HepG2 (cell line): ENCODE data around the gene VTN. TPM values are rescaled to one million over a fixed set of nuclear protein-coding genes. Genes with fewer than 3 reads are reported as not detected.

Experiments
- ARNTL ChIP-seq: sonication (generic); formaldehyde crosslinking; IDR thresholded peaks from 2 replicates; pipeline ENCODE4 v1.4.0; 2020; ENCODE audit warnings: mild to moderate bottlenecking, missing genetic modification reagents
- ATF4 ChIP-seq, 2 experiments: fragments of 450-650 bp in 1 of 2; sonication (generic) in 1 of 2; formaldehyde crosslinking; IDR thresholded peaks; 2 replicates each; pipeline versions ENCODE4 v1.5.0 to v1.8.0; 2020 to 2022; ENCODE audit warnings: mild to moderate bottlenecking in 1 of 2, missing genetic modification reagents in 1 of 2
- KLF12 ChIP-seq: sonication (generic); formaldehyde crosslinking; IDR thresholded peaks from 2 replicates; pipeline ENCODE4 v1.4.0; 2020; ENCODE audit warnings: missing genetic modification reagents, borderline replicate concordance
- MTA1 ChIP-seq: sonication (generic); formaldehyde crosslinking; IDR thresholded peaks from 2 replicates; pipeline ENCODE4 v1.4.0; 2020; ENCODE audit warnings: missing genetic modification reagents, mild to moderate bottlenecking, borderline replicate concordance
- SIN3A ChIP-seq: IDR thresholded peaks from 2 replicates; pipeline ENCODE4 v1.6.1; 2011; ENCODE audit warnings: low read depth, mild to moderate bottlenecking, control low read depth, low read length, borderline replicate concordance
- ZBED4 ChIP-seq: sonication (generic); formaldehyde crosslinking; IDR thresholded peaks from 2 replicates; pipeline ENCODE4 v1.4.0; 2020; ENCODE audit warnings: missing genetic modification reagents, borderline replicate concordance
- ZBTB21 ChIP-seq: sonication (generic); formaldehyde crosslinking; IDR thresholded peaks from 2 replicates; pipeline ENCODE4 v1.4.0; 2020; ENCODE audit warnings: missing genetic modification reagents
- ZBTB7A ChIP-seq: sonication (generic); formaldehyde crosslinking; IDR thresholded peaks from 2 replicates; pipeline ENCODE4 v1.8.0; 2022; ENCODE audit warnings: mild to moderate bottlenecking, missing genetic modification reagents
- ZFY ChIP-seq: sonication (generic); formaldehyde crosslinking; IDR thresholded peaks from 2 replicates; pipeline ENCODE4 v1.4.0; 2020; ENCODE audit warnings: missing genetic modification reagents
- ZNF10 ChIP-seq: sonication (generic); formaldehyde crosslinking; IDR thresholded peaks from 2 replicates; pipeline ENCODE4 v1.4.0; 2020; ENCODE audit warnings: mild to moderate bottlenecking, low read depth, missing genetic modification reagents, borderline replicate concordance
- ZNF616 ChIP-seq: sonication (generic); formaldehyde crosslinking; IDR thresholded peaks from 2 replicates; pipeline ENCODE4 v1.5.0; 2020; ENCODE audit warnings: low read depth, mild to moderate bottlenecking, missing genetic modification reagents
- ZNF816 ChIP-seq: sonication (generic); formaldehyde crosslinking; IDR thresholded peaks from 2 replicates; pipeline ENCODE4 v1.8.0; 2022; ENCODE audit warnings: missing genetic modification reagents, mild to moderate bottlenecking, borderline replicate concordance
- polyA plus RNA-seq, 8 experiments: library from polyadenylated mRNA; depleted of rRNA in 3 of 8; stranded (reverse) in 7 of 8; unstranded in 1 of 8; fragments of >200 nt; fragmentation: Illumina TruSeq in 4 of 8; extraction: Trizol in 4 of 8; gene quantifications; 2 replicates each; pipeline versions ENCODE4 v1.2.1 to v1.2.3, GENCODE V29; 2011 to 2016; ENCODE audit warnings: low read depth in 4 of 8, missing spikeins in 1 of 8, mixed read lengths in 1 of 8; ENCODE audit not compliant: insufficient read depth in 1 of 8
- total RNA-seq, 5 experiments: library from RNA; depleted of rRNA; stranded (reverse); fragments of >200 nt; fragmentation: Illumina TruSeq; extraction: Trizol; gene quantifications; 2 replicates each; pipeline ENCODE4 v1.2.3, GENCODE V29; 2016; ENCODE audit warnings: low read depth in 1 of 5
- TF ChIP-seq, protein P1 (sequence below): IDR thresholded peaks from 2 replicates; pipeline ENCODE4 v1.6.1; 2016; ENCODE audit warnings: low read depth, borderline replicate concordance
- TF ChIP-seq, protein P2 (sequence below): sonication (generic); formaldehyde crosslinking; IDR thresholded peaks from 2 replicates; pipeline ENCODE4 v1.5.0; 2020; ENCODE audit warnings: mild to moderate bottlenecking, missing genetic modification reagents
- TF ChIP-seq, protein P3 (sequence below): IDR thresholded peaks from 2 replicates; pipeline ENCODE4 v1.4.0; 2020; ENCODE audit warnings: mild to moderate bottlenecking, missing genetic modification reagents

The VTN gene
- total and polyA plus RNA-seq, 2 of the 13 experiments (the other 11 are each of a cell fraction or from before 2014, with no cell fraction given), result 108 to 131 TPM

GRCh38 chr17:28335201-28335958 lies 34.7 kb downstream of the VTN start, which contains the start of the genes IFT20 and TNFAIP1 (continued):
- TF ChIP-seq ZBED4 (CRISPR knock-in tag) (no peak), KLF12 (peak; percentile 61; the same call in 1 of the 2 replicates), ATF4 (CRISPR knock-in tag; IDR thresholded peaks at IDR 0.05) (0 out of 4 replicates have a peak, but pooled peaks of 1 of the 2 experiments have one; percentile 24), ZNF616 (CRISPR knock-in tag) (0 out of 2 replicates have a peak, but pooled peaks have one; percentile 14), ZBTB7A (CRISPR knock-in tag) (peak; percentile 82; the same call in 1 of the 2 replicates), ZNF816 (CRISPR knock-in tag) (no peak), MTA1 (0 out of 2 replicates have a peak, but pooled peaks have one; percentile 14), ZFY (CRISPR knock-in tag) (peak; percentile 91), ZBTB21 (CRISPR knock-in tag) (peak; percentile 96), ARNTL (CRISPR knock-in tag) (no peak), SIN3A (peak; percentile 88; the same call in 1 of the 2 replicates), ZNF10 (CRISPR knock-in tag) (no peak)
- TF ChIP-seq, protein P1, sequence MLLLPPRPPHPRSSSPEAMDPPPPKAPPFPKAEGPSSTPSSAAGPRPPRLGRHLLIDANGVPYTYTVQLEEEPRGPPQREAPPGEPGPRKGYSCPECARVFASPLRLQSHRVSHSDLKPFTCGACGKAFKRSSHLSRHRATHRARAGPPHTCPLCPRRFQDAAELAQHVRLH (CRISPR knock-in tag), result peak; percentile 75; the same call in 1 of the 2 replicates
- TF ChIP-seq, protein P2, sequence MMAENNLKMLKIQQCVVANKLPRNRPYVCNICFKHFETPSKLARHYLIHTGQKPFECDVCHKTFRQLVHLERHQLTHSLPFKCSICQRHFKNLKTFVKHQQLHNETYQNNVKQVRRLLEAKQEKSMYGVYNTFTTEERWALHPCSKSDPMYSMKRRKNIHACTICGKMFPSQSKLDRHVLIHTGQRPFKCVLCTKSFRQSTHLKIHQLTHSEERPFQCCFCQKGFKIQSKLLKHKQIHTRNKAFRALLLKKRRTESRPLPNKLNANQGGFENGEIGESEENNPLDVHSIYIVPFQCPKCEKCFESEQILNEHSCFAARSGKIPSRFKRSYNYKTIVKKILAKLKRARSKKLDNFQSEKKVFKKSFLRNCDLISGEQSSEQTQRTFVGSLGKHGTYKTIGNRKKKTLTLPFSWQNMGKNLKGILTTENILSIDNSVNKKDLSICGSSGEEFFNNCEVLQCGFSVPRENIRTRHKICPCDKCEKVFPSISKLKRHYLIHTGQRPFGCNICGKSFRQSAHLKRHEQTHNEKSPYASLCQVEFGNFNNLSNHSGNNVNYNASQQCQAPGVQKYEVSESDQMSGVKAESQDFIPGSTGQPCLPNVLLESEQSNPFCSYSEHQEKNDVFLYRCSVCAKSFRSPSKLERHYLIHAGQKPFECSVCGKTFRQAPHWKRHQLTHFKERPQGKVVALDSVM (CRISPR knock-in tag), result peak; percentile 58
- TF ChIP-seq, protein P3, sequence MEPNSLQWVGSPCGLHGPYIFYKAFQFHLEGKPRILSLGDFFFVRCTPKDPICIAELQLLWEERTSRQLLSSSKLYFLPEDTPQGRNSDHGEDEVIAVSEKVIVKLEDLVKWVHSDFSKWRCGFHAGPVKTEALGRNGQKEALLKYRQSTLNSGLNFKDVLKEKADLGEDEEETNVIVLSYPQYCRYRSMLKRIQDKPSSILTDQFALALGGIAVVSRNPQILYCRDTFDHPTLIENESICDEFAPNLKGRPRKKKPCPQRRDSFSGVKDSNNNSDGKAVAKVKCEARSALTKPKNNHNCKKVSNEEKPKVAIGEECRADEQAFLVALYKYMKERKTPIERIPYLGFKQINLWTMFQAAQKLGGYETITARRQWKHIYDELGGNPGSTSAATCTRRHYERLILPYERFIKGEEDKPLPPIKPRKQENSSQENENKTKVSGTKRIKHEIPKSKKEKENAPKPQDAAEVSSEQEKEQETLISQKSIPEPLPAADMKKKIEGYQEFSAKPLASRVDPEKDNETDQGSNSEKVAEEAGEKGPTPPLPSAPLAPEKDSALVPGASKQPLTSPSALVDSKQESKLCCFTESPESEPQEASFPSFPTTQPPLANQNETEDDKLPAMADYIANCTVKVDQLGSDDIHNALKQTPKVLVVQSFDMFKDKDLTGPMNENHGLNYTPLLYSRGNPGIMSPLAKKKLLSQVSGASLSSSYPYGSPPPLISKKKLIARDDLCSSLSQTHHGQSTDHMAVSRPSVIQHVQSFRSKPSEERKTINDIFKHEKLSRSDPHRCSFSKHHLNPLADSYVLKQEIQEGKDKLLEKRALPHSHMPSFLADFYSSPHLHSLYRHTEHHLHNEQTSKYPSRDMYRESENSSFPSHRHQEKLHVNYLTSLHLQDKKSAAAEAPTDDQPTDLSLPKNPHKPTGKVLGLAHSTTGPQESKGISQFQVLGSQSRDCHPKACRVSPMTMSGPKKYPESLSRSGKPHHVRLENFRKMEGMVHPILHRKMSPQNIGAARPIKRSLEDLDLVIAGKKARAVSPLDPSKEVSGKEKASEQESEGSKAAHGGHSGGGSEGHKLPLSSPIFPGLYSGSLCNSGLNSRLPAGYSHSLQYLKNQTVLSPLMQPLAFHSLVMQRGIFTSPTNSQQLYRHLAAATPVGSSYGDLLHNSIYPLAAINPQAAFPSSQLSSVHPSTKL (CRISPR knock-in tag), result peak; percentile 51
